Germinal center (tissue), 1 donor: ENCODE measurements around the gene SERINC5.
"Not testable (repeated sequence)": the region's sequence is repeated elsewhere in the genome, so short reads cannot be mapped to it uniquely, and the experiment has no call there.

ENCODE experiments used
- DNase-seq: peaks from one replicate; pipeline ENCODE4 v3.0.0; 2012; ENCODE audit warnings: mixed read lengths, low spot score

SERINC5 gene

DNA sequence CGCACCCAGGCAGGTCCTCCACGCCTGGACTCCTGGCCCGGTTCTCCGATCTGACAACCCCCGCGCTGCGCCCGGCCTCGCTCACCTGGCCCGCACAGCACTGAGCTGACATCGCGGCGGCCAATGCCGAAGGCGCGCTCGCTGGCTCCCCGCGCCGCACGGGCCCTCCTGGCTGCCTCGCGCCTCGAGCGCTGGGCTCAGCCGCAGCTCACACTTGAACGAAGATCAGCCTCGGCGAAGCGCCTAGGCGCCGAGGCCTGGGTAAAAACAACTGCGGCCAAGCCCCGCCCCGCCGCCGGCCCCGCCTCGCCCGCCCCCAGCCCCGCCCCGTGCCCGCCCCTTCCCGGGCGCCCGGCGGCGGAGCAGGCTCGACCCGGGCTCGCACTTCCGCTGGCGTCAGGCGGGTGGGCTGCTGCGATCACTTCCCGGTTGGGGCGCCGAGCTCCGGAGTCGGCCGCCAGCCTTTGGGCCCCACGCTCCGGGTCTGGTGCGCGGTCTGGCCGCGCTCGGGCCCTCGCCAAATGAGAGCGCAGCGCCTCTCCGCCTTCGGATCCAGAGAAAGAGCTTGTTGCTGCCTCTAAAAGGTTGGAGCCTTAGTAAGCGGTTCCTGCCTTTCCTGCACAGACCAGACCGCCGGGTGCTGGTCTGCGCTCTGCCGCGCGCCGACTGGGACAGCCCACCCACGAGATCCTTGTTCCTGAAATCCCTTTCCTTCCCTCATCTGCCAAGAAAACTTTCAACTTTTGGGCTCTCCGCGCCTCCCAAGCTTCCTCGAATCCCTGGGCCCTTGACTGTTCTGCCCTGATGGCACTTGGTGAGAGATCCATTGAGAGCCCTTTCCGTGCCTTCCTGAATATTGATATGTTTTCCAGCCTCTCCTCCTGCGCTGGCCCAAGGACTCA is at the start of gene SERINC5:
Gene SERINC5 (minus strand): TSS at position 238 of the 902 bp plus-strand sequence. CDS start 126 bp downstream, at position 112.
- peak; percentile 93 for DNase-seq

DNA sequence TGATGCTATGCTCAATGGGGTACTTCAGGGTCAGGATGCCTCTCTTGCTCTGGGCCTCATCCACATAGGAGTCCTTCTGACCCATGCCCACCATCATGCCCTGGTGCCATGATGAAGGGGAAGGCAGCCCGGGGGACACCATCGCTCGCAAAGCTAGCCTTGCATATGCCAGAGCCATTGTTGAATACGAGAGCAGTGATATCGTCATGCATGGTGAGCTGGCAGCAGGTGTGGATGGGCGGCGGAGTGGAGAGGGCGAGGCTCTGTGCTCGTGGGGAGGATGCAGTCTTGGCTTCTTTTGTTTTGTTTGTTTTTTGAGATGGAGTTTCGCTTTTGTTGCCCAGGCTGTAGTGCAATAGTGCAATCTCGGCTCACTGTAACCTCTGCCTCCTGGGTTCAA is 46.8 kb upstream of the SERINC5 start:
- no peak for DNase-seq

DNA sequence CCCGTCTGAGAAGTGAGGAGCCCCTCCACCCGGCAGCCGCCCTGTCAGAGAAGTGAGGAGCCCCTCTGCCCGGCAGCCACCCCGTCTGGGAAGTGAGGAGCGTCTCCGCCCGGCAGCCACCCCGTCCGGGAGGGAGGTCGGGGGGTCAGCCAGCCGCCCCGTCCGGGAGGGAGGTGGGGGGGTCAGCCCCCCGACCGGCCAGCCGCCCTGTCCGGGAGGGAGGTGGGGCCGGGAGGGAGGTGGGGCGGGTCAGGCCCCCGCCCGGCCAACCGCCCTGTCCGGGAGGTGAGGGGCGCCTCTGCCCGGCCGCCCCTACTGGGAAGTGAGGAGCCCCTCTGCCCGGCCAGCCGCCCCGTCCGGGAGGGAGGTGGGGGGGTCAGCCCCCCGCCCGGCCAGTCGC is 45.5 kb upstream of the SERINC5 start:
- DNase-seq, result not testable (repeated sequence)

DNA sequence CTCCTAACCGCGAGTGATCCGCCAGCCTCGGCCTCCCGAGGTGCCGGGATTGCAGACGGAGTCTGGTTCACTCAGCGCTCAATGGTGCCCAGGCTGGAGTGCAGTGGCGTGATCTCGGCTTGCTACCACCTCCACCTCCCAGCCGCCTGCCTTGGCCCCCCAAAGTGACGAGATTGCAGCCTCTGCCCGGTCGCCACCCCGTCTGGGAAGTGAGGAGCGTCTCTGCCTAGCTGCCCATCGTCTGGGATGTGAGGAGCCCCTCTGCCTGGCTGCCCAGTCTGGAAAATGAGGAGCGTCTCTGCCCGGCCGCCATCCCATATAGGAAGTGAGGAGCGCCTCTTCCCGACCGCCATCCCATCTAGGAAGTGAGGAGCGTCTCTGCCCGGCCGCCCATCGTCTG is 44.9 kb upstream of the SERINC5 start:
- not testable (repeated sequence) for DNase-seq

DNA sequence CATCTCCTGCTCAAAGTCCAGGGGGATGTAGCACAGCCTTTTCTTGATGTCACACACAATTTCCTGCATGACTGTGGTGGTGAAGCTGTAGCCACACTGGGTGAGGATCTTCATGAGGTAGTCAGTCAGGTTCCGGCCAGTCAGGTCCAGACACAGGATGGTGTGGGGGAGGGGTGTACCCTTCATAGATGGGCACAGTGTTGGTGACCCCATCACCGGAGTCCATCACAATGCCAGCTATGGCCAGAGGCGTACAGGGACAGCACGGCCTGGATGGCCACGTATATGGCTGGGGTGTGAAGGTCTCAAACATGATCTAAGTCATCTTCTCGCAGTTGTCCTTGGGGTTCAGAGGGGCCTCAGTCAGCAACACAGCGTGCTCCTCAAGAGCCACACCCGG is 44.3 kb upstream of the SERINC5 start:
- no peak for DNase-seq

DNA sequence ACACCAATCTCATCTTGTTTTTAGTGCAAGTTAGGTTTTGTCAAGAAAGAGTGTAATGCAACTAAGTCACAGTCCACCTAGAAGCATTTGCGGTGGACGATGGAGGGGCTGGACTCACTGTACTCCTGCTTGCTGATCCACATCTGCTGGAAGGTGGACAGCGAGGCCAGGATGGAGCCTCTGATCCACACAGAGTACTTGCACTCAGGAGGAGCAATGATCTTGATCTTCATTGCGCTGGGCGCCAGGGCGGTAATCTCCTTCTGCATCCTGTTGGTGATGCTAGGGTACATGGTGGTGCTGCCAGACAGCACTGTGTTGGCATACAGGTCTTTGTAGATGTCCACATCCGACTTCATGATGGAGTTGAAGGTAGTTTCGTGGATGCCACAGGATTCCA is 43.8 kb upstream of the SERINC5 start:
- DNase-seq, result no peak

DNA sequence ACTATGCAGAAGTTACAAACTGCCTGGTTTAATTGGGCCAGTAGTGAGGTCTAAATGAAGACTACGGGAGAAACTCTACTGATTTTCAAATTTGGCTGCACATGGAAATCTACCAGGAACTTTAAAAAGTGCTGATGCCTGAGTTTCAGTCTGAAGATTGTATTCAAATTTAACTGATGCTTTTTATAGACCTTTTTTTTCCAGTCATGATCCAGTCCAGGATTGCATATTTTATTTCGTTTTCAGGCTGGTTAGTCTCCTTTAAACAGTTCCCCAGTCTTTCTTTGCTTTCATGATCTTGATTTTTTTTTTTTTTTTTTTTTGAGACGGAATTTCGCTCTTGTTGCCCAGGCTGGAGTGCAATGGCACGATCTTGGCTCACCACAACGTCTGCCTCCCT is 40.3 kb upstream of the SERINC5 start:
- no peak for DNase-seq

DNA sequence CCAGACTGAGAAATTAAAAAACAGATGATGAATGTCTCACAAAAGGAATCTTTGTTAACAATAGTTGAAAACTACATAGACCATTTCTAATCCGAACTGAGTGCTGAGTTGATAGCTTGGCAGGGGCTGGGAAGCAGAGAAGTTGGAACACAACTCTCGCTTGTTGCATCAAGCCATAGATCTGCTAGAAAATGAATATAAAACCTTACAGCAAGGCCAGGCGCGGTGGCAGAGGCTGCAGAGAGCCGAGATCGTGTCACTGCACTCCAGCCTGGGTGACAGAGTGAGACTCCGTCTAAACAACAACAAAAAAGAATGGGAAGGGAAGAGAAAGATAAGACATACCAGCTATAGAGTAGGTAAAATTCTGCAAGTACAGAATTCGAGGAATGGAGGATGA is 35.9 kb upstream of the SERINC5 start:
- DNase-seq, result no peak

DNA sequence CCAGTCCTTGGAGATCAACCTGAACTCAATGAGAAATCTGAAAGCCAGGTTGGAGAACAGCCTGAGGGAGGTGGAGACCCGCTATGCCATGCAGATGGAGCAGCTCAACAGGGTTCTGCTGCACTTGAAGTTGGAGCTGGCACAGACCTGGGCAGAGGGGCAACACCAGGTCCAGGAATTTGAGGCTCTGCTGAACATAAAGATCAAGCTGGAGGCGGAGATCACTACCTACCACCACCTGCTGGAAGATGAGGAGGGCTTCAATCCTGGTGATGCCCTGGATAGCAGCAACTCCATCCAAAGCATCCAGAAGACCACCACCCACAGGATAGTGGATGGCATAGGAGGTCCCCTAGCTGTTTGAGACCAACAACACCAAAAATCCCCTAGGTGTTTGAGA is 33.5 kb upstream of the SERINC5 start:
- no peak for DNase-seq

DNA sequence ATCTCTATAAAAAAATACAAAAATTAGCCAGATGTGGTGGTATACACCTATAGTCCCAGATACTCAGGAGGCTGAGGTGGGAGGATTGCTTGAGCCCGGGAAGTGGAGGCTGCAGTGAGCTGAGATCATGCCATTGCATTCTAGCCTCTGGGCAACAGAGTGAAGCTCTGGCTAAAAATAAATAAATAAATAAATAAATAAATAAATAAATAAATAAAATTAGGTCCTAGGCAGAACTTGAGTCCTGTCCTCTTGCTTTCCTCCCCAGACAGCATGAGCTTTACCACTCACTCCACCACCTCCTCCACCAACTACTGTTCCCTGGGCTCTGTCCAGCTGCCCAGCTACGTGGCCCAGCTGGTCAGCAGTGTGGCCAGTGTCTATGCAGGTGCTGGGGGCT is 32.3 kb upstream of the SERINC5 start:
- DNase-seq, result no peak

DNA sequence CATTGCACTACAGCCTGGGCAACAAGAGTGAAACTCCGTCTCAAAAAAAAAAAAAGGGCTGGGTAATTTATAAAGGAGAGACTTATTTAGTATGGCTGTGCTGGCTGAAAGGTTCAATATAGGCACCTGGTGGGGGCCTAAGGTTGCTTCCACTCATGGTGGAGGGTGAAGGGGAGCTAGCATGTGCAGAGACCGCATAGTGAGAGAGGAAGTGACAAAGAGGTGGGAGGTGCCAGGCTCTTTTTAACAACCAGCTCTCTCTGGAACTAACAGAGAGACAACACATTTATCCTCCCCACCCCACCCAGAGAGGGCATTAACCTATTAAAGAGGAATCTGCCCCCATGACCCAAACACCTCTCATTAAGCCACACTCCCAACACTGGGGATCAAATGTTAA is 28.9 kb upstream of the SERINC5 start:
- DNase-seq, result no peak

DNA sequence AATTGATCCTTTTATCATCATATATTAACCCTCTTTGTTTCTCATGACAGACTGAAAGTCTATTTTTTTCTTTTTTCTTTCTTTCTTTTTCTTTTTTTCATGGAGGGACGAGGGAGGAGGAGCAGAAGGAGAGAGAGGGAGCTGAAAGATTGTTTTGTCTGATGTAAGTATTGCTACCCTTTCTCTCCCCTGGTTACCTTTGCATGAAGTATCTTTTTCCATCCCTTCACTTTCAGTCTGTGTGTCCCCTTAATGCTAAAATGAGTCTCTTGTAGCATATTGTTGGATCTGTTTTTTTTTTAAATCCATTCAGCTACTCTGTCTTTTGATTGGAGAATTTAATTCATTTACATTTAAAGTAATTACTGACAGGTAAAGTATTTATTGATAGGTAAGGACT is 27.5 kb upstream of the SERINC5 start:
- no peak for DNase-seq

DNA sequence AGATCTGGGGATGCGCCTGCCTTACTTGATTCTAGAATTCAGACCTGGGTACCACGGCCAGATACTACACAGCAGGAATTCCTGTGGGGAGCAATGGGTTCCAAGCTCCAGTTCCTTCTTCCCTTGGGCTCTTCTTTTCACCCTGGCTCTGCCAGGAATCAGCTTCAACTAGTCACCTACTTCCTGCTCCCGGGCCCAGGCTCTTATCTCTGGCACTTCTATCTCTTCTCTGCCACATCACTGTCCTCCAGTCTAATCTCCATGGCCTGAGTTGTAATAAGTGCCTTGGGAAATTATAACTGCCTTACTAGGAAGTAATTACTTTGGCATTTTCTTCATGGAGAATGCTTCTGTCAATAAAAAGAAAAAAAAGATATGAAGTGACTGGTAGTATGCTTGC is 26.2 kb upstream of the SERINC5 start:
- no peak for DNase-seq

DNA sequence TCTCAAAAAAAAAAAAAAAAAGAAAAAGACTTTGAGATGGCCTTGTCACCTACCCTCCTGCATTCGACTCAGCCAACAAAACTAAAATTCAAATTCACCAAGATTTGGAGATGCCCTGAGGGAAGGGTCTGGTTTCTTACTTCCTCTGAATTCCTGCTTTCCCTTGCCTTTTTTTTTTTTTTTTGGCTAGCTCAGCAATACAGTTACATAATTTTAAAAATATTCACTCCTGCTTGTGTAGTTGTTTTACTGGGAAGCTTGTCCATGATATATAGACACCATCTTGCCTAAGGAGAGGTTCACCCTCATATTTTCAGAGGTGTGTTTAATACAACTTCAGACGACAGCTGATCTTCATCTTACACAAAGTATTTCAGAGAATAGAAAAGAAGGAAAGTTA is 21.3 kb upstream of the SERINC5 start:
- no peak for DNase-seq

DNA sequence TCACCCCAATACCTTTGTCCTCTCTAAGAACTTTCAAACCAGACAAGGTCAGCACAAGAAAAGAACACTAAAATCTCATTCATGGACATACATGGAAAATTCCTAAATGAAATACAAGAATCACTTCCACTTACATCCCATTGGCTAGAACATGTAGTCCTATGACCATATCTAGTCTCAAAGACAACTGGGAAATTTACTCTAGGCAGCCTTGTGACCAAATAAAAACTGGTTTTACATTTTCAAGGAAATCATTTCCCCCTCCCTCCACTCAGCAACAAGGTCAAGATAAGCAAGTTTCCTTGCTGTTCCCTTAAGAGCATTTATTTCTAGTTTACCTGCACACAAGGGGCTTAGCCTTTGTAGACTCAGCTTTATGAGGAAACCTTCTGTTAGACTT is 20.3 kb upstream of the SERINC5 start:
- no peak for DNase-seq

DNA sequence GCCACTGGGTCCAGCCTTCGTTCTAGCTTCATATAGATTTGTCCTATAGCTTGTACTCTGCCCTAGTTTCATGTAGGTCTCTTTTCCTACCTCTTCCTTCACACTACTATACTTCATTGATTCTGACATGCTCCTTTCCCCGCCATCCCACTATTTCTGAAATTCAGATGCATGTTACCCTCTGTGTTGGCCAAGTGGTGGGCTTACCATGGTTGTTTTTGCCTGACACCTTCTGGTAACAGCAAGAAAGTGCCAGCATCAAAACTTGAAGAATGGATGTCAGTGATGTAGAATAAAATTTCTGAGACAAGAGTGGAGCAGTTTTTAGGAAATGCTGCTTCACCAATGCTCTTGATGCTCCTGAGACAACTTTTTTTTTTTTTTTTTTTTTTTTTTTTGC is 19.5 kb upstream of the SERINC5 start:
- DNase-seq, result no peak

DNA sequence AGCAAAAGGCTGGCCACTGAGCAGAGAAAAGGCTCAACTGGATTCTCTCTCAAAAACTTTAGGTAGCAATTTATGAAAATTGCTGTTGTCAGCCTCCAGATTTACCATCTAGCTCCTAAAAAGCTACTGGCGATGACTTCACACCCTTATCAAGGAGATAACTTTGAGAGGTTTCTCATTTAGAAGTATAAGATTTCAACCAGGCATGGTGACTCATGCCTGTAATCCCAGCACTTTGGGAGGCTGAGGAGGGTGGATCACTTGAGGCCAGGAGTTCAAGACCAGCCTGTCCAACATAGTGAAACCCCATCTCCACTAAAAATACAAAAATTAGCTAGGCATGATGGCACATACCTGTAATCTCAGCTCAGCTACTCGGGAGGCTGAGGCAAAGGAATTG is 14.7 kb upstream of the SERINC5 start:
- not testable (repeated sequence) for DNase-seq

DNA sequence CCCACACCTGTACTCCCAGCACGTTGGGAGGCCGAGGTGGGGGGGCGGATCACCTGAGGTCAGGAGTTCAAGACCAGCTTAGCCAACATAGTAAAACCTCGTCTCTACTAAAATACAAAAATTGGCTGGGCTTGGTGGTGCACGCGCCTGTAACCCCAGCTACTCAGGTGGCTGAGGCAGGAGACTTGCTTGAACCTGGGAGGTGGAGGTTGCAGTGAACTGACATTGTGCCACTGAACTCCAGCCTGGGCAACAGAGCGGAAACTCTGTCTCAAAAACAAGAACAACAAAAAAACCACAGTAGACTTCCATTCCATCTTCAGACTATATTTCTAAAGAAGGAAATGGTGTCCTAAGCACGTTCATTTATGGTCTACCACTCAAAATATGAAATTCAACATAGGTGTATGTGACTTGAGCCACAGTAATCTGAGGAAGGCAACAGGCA is 14.2 kb upstream of the SERINC5 start:
- DNase-seq, result no peak

DNA sequence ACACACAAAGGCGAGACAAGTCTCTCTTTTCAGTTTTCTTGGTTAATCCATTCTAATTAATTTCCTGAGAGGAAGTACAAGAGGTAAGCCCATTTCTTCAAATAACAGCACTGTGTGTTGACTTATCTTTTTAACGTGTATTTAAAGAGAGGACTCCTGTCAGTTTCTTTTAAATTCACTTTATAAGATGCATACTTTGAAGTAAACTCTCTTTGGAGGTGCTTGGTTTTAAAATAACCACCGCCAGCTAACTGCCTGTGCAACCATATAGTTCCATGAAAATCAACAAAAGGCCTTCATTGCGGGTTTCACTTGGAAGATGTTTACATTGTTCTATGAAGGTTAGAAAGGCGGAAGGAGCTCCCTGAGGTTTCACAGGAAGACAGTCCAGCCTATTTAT is 13.1 kb upstream of the SERINC5 start:
- no peak for DNase-seq

DNA sequence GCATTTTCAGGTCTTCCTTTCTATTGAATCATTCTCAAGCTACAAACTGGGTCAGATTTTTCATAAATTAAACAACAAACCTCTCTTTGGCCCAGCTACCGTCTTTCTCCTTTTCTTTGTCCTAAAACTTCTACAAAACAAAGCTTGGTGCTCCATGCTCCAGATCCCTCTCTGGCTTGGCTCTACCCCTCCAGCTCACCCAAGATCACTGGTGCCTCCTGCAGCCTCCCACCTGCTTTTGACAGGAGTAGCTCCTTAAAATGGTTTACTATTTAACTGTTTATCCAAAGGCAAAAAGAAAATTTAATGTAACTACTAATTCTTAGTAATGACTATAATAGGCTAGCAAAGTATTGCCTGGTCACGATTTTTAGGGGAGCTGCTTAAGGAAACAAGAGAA is 10.7 kb upstream of the SERINC5 start:
- no peak for DNase-seq

DNA sequence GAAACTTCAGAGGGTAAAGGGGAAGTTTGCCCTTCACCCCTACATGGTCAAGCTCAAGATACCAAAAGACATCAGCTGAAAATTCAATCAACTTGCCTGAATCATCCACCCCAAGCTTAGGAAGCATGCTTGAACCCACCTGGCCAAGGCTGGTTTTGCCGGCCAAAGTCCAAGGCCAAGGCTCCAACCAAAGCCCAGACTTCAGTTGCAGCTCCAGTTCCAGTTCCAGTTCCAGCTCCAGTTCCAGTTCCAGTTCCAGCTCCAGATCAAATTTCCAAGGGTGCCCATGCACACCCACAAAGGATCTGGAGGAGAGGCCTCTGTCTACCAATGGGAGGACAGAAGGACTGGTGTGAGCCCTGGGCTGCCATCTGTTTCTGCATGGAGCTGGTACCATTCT is 4.6 kb upstream of the SERINC5 start:
- no peak for DNase-seq

DNA sequence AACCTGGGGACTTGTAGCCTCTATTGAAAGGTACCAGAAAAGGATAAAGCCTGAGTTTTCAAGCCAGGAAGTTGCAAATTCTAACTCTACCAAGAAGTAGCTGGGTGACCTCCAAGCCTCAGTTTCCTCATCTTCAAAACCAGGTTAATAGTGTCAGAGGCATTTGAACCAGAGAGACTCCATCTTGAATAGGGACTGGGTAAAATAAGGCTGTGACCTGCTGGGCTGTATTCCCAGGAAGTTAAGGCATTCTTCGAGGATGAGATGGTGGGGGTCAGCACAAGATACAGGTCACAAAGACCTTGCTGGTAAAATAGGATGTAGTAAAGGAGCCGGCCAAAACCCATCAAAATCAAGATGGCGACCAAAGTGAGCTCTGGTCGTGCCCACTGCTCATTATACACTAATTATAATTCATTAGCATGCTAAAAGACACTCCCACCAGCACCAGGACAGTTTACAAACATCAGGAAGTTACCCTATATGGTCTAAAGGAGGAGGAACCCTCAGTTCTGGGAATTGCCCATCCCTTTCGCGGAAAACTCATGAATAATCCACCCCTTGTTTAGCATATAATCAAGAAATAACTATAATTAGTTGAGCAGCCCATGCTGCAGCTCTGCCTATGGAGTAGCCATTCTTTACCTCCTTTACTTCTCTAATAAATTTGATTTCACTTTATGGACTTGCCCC is 3.8 kb upstream of the SERINC5 start:
- DNase-seq, result no peak

DNA sequence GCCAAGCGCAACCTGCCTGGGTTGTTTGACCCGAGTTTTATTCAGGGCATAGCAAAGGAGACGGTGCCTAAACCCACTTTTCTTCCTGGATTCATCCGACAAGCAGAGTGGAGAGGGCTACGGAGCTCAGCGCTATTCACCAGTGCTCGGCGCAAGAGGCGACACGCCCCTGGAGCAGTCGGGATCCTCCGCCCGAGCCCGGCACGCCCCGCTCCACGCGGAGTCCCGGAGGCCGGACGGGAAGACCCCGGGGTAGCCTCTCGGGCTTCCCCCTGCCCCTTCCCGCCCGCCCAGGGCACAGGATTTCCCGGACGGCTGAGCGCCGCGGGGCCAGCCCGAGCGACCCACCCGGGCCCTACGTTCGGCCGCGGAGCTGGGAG is 427 bp downstream of the SERINC5 start:
- no peak for DNase-seq
